GM11168 (cell line): ENCODE measurements around the gene TMX1.

Source experiments
- in situ Hi-C: fragments of 300-500 bp; cut with MboI; formaldehyde crosslinking; loops from one replicate; pipeline ENCODE4 v1.12.0; 2022; ENCODE audit warnings: low sequenced_read_pairs; ENCODE audit not compliant: unreplicated experiment

TMX1 gene

GRCh38 chr14:51290132-51290531 is 50.1 kb downstream of the TMX1 start:
- in situ Hi-C loops, result no loop called here

- in situ Hi-C loops, result no loop called here
Measured at GRCh38 chr14:51291016-51291415, 51.0 kb downstream of the TMX1 start.

- in situ Hi-C loops, result no loop called here
Measured at GRCh38 chr14:51293149-51293911, 53.3 kb downstream of the TMX1 start.

GRCh38 chr14:51293912-51294389 is 53.9 kb downstream of the TMX1 start:
- in situ Hi-C loops, result no loop called here

- in situ Hi-C loops, result no loop called here
Measured at GRCh38 chr14:51294951-51295525, 55.0 kb downstream of the TMX1 start.

- in situ Hi-C loops, result no loop called here
Measured at GRCh38 chr14:51295646-51296263, 55.7 kb downstream of the TMX1 start.

GRCh38 chr14:51297066-51297465 is 57.0 kb downstream of the TMX1 start:
- in situ Hi-C loops, result no loop called here

- in situ Hi-C loops, result no loop called here
Measured at GRCh38 chr14:51298895-51299294, 58.8 kb downstream of the TMX1 start.

- in situ Hi-C loops, result no loop called here
Measured at GRCh38 chr14:51302295-51303030, 62.4 kb downstream of the TMX1 start.

- in situ Hi-C loops, result no loop called here
Measured at GRCh38 chr14:51304438-51304837, 64.4 kb downstream of the TMX1 start.

GRCh38 chr14:51304941-51305340 is 64.9 kb downstream of the TMX1 start:
- in situ Hi-C loops, result no loop called here

- in situ Hi-C loops, result no loop called here
Measured at GRCh38 chr14:51305751-51306150, 65.7 kb downstream of the TMX1 start.
